Endothelial cell of umbilical vein (primary cell): ENCODE results near the gene NCKAP5. TPM values are rescaled to one million over a fixed set of nuclear protein-coding genes. Genes with fewer than 3 reads are reported as not detected.

ENCODE experiments used
- BruUV-seq: library from RNA; stranded (reverse); fragments of 400-500 nt; replicated peaks from 2 replicates; lab custom pipeline; 2021; lab: Mats Ljungman, UMichigan
- CTCF ChIA-PET: fragments of 300-600, 350-600 bp; sonication (Branson Sonifier 250); formaldehyde crosslinking; loops from one replicate; lab custom pipeline; 2021; ENCODE audit warnings: antibody characterized with exemption, inconsistent platforms; lab: Charles Lee
- POLR2A ChIA-PET: fragments of 300-600, 350-600 bp; sonication (Branson Sonifier 250); formaldehyde crosslinking; loops from one replicate; lab custom pipeline; 2021; ENCODE audit warnings: antibody characterized with exemption, inconsistent platforms; lab: Charles Lee
- DNase-seq: peaks from one replicate; pipeline ENCODE4 v3.0.0-alpha.2; 2011; ENCODE audit warnings: low read depth, low spot score
- FAIRE-seq: peaks from 2 replicates; lab custom pipeline; 2011; peaks lifted over from hg19 to GRCh38; lab: Jason Lieb, UNC
- H2AFZ ChIP-seq: 2 replicates; pipeline ENCODE4 v1.6.0; 2012; ENCODE audit warnings: low read depth, low read length, control low read depth, inconsistent platforms
- H3K27ac ChIP-seq: 2 replicates; pipeline ENCODE4 v1.5.1; 2011; ENCODE audit warnings: low read depth, mild to moderate bottlenecking, control low read depth, low read length, moderate library complexity; ENCODE audit not compliant: insufficient read depth
- H3K27me3 ChIP-seq, 2 experiments: 2 replicates each; pipeline versions ENCODE4 v1.6.0 to v1.6.1; 2011; ENCODE audit warnings: low read length in 2 of 2, mixed read lengths in 1 of 2; ENCODE audit not compliant: control insufficient read depth in 2 of 2, insufficient read depth in 2 of 2
- H3K36me3 ChIP-seq, 2 experiments: 2 replicates in 1 of 2; 3 replicates in 1 of 2; pipeline ENCODE4 v1.5.1; 2011; ENCODE audit warnings: low read length in 2 of 2, mild to moderate bottlenecking in 1 of 2, moderate library complexity in 1 of 2; ENCODE audit not compliant: control insufficient read depth in 2 of 2, insufficient read depth in 2 of 2; ENCODE audit errors: extremely low read depth in 1 of 2
- H3K4me1 ChIP-seq: 3 replicates; pipeline ENCODE4 v1.5.1; 2011; ENCODE audit warnings: mild to moderate bottlenecking, low read length; ENCODE audit not compliant: control insufficient read depth, insufficient read depth; ENCODE audit errors: extremely low read depth
- H3K4me2 ChIP-seq: 2 replicates; pipeline ENCODE4 v1.6.1; 2011; ENCODE audit warnings: low read length, control low read depth, mixed read lengths; ENCODE audit not compliant: insufficient read depth
- H3K4me3 ChIP-seq, 3 experiments: fragments of 200-600 bp in 1 of 3; sonication (generic), shearing (Covaris generic) in 1 of 3; replicated peaks in 1 of 3; 2 replicates each; pipeline ENCODE4 v1.5.1; 2011 to 2016; ENCODE audit warnings: control low read depth in 3 of 3, low read length in 3 of 3, mild to moderate bottlenecking in 2 of 3, inconsistent platforms in 1 of 3, low read depth in 1 of 3, moderate library complexity in 1 of 3; ENCODE audit not compliant: insufficient read depth in 1 of 3
- H3K79me2 ChIP-seq: 2 replicates; pipeline ENCODE4 v1.6.0; 2012; ENCODE audit warnings: low read length, inconsistent platforms; ENCODE audit not compliant: control insufficient read depth, insufficient read depth
- H3K9ac ChIP-seq: replicated peaks from 2 replicates; pipeline ENCODE3; 2011; ENCODE audit warnings: low read length, control low read depth; ENCODE audit not compliant: insufficient read depth; ENCODE audit errors: extremely low read depth
- H3K9me1 ChIP-seq: replicated peaks from 3 replicates; pipeline ENCODE4 v1.6.0; 2011; ENCODE audit warnings: mild to moderate bottlenecking, low read length; ENCODE audit not compliant: control insufficient read depth, insufficient read depth; ENCODE audit errors: extremely low read depth
- H3K9me3 ChIP-seq: replicated peaks from 2 replicates; pipeline ENCODE4 v1.5.1; 2012; ENCODE audit warnings: low read length, inconsistent platforms; ENCODE audit not compliant: control insufficient read depth, insufficient read depth
- H4K20me1 ChIP-seq: replicated peaks from 2 replicates; pipeline ENCODE3; 2011; ENCODE audit warnings: mild to moderate bottlenecking, low read length; ENCODE audit not compliant: control insufficient read depth, insufficient read depth; ENCODE audit errors: extremely low read depth
- EZH2 ChIP-seq: IDR thresholded peaks from 2 replicates; pipeline ENCODE4 v1.6.1; 2012; ENCODE audit warnings: borderline replicate concordance, low read depth, mild to moderate bottlenecking, moderate library complexity, low read length, inconsistent platforms; ENCODE audit not compliant: severe bottlenecking
- FOS ChIP-seq: IDR thresholded peaks from 2 replicates; pipeline ENCODE4 v1.6.1; 2011; ENCODE audit warnings: mild to moderate bottlenecking, low read length, moderate library complexity, borderline replicate concordance; ENCODE audit not compliant: insufficient read depth
- GATA2 ChIP-seq: IDR thresholded peaks from 2 replicates; pipeline ENCODE4 v1.7.0; 2011; ENCODE audit warnings: low read depth, mild to moderate bottlenecking, moderate library complexity, mixed read lengths, low read length; ENCODE audit not compliant: insufficient read length, insufficient read depth
- JUN ChIP-seq: IDR thresholded peaks from 2 replicates; pipeline ENCODE4 v1.6.1; 2011; ENCODE audit warnings: borderline replicate concordance, low read depth; ENCODE audit not compliant: insufficient read length, insufficient read depth
- MYC ChIP-seq: IDR thresholded peaks from one replicate; pipeline ENCODE4 v1.6.1; 2011; ENCODE audit warnings: mild to moderate bottlenecking, low read depth, low read length
- POLR2A ChIP-seq: IDR thresholded peaks from 2 replicates; pipeline ENCODE4 v1.6.1; 2012; ENCODE audit warnings: low read depth, mild to moderate bottlenecking, control low read depth, low read length
- POLR2AphosphoS5 ChIP-seq: IDR thresholded peaks from 2 replicates; pipeline ENCODE4 v1.6.1; 2012; ENCODE audit warnings: low read depth, mild to moderate bottlenecking, control low read depth, low read length, moderate library complexity; ENCODE audit not compliant: insufficient read depth
- dilution Hi-C: fragments of 300-500 bp; cut with MboI; formaldehyde crosslinking; loops from one replicate; pipeline ENCODE4 v1.15.0; 2019; ENCODE audit warnings: low sequenced_read_pairs; ENCODE audit not compliant: extremely low pct_ligation_motif_present
- intact Hi-C: fragments of 100-400 bp; cut with micrococcal nuclease; formaldehyde crosslinking; loops from one replicate; pipeline ENCODE4 v1.10.0; 2022
- polyA plus RNA-seq, 4 experiments: library from polyadenylated mRNA; depleted of rRNA in 3 of 4; stranded (reverse) in 3 of 4; unstranded in 1 of 4; fragments of >200 nt; gene quantifications; 2 replicates each; pipeline versions ENCODE4 v1.2.1 to v1.2.3, GENCODE V29; 2011 to 2012; ENCODE audit warnings: missing spikeins in 1 of 4
- total RNA-seq: library from RNA; stranded (reverse); gene quantifications from 2 replicates; pipeline ENCODE4 v1.2.3, GENCODE V29; 2021
- TF ChIP-seq, protein P1 (sequence below): IDR thresholded peaks from 2 replicates; pipeline ENCODE4 v1.6.1; 2011; ENCODE audit not compliant: insufficient read depth, insufficient read length
- TF ChIP-seq, protein P2 (sequence below), 2 donors: IDR thresholded peaks; 1 replicate in 1 of 2; 2 replicates in 1 of 2; pipeline ENCODE4 v1.5.1; 2011; ENCODE audit warnings: low read length in 2 of 2, mild to moderate bottlenecking in 2 of 2, moderate library complexity in 2 of 2, control low read depth in 1 of 2, inconsistent platforms in 1 of 2, low read depth in 1 of 2; ENCODE audit not compliant: insufficient read depth in 1 of 2; ENCODE audit errors: extremely low read depth in 1 of 2

Gene NCKAP5
- total and polyA plus RNA-seq, 2 donors (not counting 3 experiments of a cell fraction or from before 2014, with no cell fraction given): 0.47 to 3.3 TPM

DNA sequence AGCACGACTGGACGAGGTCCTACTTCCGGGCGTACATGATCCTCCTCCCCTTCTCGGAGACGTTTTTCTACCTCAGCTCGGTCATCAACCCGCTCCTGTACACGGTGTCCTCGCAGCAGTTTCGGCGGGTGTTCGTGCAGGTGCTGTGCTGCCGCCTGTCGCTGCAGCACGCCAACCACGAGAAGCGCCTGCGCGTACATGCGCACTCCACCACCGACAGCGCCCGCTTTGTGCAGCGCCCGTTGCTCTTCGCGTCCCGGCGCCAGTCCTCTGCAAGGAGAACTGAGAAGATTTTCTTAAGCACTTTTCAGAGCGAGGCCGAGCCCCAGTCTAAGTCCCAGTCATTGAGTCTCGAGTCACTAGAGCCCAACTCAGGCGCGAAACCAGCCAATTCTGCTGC, 923.1 kb downstream of the NCKAP5 start:
- FAIRE-seq (no peak), DNase-seq (no peak)
- H2AFZ ChIP-seq: no peak overlapping the region
- H3K9ac ChIP-seq: no peak overlapping the region
- BruUV-seq: TSS peak; percentile 65
- POLR2A ChIA-PET: no interaction called here
- peaks cover 3% of the 10 kb centered on the region for H3K9me1 ChIP-seq
- H3K9me3 ChIP-seq: no peaks in the 10 kb centered on the region
- H3K4me2 ChIP-seq: no peak overlapping the region
- peaks cover under 1% of the 10 kb centered on the region for H4K20me1 ChIP-seq
- no peaks in the 10 kb centered on the region for H3K4me1 ChIP-seq
- intact Hi-C loops: no loop called here
- peaks cover under 1% of the 10 kb centered on the region for H3K79me2 ChIP-seq
- H3K27me3 ChIP-seq: no peaks in the 10 kb centered on the region
- TF ChIP-seq EZH2 (no peak), POLR2A (no peak), JUN (no peak), POLR2AphosphoS5 (no peak), GATA2 (no peak), MYC (no peak), FOS (no peak)
- TF ChIP-seq, protein P1, sequence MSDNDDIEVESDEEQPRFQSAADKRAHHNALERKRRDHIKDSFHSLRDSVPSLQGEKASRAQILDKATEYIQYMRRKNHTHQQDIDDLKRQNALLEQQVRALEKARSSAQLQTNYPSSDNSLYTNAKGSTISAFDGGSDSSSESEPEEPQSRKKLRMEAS: no peak
- TF ChIP-seq, protein P2, sequence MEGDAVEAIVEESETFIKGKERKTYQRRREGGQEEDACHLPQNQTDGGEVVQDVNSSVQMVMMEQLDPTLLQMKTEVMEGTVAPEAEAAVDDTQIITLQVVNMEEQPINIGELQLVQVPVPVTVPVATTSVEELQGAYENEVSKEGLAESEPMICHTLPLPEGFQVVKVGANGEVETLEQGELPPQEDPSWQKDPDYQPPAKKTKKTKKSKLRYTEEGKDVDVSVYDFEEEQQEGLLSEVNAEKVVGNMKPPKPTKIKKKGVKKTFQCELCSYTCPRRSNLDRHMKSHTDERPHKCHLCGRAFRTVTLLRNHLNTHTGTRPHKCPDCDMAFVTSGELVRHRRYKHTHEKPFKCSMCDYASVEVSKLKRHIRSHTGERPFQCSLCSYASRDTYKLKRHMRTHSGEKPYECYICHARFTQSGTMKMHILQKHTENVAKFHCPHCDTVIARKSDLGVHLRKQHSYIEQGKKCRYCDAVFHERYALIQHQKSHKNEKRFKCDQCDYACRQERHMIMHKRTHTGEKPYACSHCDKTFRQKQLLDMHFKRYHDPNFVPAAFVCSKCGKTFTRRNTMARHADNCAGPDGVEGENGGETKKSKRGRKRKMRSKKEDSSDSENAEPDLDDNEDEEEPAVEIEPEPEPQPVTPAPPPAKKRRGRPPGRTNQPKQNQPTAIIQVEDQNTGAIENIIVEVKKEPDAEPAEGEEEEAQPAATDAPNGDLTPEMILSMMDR (IDR thresholded peaks at IDR 0.05; ENCODE audit: extremely low read depth in 1 of 2, insufficient read depth in 1 of 2, low read depth in 1 of 2, low read length in 2 of 2): no peak
- H3K4me3 ChIP-seq: no peak overlapping the region
- CTCF ChIA-PET: no interaction called here
- H3K27ac ChIP-seq: no peak overlapping the region
- dilution Hi-C loops: no loop called here
- H3K36me3 ChIP-seq: peaks cover 0 to 14% of the 10 kb centered on the region in 2 experiments
